ENCODE data around the gene OLFML1.
A peak's percentile ranks its signal among the peaks of the same experiment; 100 is the strongest.

The OLFML1 gene

DNA sequence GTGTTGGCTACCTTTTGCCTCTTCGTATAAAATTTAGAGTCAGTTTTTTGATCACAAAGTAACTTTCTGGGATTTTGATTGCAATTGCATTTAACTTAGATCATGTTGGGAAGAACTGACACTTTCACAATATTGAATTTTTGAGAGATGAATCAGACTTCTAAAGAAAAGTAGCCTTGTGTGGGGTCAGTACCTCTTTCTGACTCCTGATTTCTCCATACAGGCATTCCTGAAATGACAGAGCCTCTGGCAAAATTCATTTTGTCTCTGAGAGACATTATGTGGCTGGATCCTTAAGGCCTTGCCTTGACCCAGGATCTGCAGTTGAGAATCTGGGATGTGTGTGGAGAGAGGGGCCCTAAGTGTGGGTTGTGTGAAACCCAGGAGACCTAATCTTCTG, 66.3 kb downstream of the OLFML1 start:
- H3K9me3 Mint-ChIP-seq: no peaks in the 10 kb centered on the region
- no peaks in the 10 kb centered on the region for H3K27me3 Mint-ChIP-seq (ENCODE audit: low read depth)
- TF ChIP-seq, protein P1, sequence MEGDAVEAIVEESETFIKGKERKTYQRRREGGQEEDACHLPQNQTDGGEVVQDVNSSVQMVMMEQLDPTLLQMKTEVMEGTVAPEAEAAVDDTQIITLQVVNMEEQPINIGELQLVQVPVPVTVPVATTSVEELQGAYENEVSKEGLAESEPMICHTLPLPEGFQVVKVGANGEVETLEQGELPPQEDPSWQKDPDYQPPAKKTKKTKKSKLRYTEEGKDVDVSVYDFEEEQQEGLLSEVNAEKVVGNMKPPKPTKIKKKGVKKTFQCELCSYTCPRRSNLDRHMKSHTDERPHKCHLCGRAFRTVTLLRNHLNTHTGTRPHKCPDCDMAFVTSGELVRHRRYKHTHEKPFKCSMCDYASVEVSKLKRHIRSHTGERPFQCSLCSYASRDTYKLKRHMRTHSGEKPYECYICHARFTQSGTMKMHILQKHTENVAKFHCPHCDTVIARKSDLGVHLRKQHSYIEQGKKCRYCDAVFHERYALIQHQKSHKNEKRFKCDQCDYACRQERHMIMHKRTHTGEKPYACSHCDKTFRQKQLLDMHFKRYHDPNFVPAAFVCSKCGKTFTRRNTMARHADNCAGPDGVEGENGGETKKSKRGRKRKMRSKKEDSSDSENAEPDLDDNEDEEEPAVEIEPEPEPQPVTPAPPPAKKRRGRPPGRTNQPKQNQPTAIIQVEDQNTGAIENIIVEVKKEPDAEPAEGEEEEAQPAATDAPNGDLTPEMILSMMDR (IDR thresholded peaks at IDR 0.05; ENCODE audit: unreplicated experiment in 3 of 3): no peak
- H3K36me3 Mint-ChIP-seq (ENCODE audit: low read depth): peaks cover 6% of the 10 kb centered on the region
- H3K4me1 Mint-ChIP-seq: peaks cover 6% of the 10 kb centered on the region
- H3K4me3 Mint-ChIP-seq: no peak overlapping the region
- no peak overlapping the region for H3K27ac Mint-ChIP-seq

DNA sequence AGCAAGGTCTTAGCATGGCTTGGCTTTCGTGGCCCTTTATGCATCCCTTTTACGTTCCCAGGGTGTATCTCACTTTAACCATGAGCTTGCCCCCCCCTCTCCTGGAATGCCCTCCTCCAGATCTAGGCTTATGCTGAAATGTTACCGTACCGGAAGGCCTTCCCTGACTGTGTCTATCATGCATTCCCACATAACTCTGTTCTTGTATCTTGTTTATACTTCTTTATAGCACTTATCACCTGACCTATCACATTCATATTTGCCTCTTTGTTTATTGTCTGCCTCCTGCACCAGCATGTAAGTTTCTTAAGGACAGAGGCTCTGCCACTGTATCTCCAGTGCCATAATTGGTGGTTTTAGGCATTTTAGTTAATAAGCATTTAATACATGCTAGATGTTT, 67.4 kb downstream of the OLFML1 start:
- TF ChIP-seq, protein P1 (IDR thresholded peaks at IDR 0.05; ENCODE audit: unreplicated experiment in 3 of 3): no peak
- Mint-ChIP-seq H3K4me3 (no peak overlapping the region), H3K4me1 (no peaks in the 10 kb centered on the region), H3K36me3 (ENCODE audit: low read depth) (peaks cover 6% of the 10 kb centered on the region), H3K27ac (no peak overlapping the region), H3K9me3 (no peaks in the 10 kb centered on the region), H3K27me3 (ENCODE audit: low read depth) (no peaks in the 10 kb centered on the region)

DNA sequence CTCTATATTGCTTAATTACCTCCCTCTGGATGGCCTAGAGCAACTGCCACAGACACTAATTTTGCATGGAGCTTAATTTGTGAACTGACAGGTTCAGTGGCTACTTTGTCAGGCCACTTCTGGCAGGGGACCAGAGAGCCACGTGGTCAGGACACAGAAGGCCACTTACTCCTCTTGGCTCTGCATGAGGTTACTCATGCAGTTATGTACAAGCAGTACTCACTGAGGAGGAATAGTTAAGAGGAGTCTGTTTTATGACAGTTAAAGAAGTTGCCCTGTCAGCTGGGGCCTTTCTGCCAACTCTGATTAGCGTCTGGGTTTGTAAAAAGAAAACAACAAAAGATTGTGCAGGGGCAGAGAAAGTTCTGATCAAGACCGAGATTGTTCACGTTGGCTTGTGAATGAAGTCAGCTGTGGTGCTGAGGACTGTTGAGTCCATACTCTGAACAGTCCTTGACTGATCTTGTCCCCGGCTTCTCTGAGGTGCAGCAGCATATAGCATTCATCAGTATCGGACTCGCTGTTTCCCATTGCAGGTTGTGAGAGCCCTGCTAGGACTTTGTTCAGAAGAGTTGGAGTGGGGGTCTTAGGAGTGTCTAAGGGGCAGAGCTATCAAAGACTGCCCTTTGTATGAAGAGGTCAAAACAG, 69.9 kb downstream of the OLFML1 start:
- TF ChIP-seq, protein P1 (IDR thresholded peaks at IDR 0.05; ENCODE audit: unreplicated experiment in 3 of 3): no peak
- H3K4me3 Mint-ChIP-seq: no peak overlapping the region
- H3K9me3 Mint-ChIP-seq: no peaks in the 10 kb centered on the region
- H3K27ac Mint-ChIP-seq: peak overlapping the region in 1 of 3 experiments; percentile 63
- no peaks in the 10 kb centered on the region for H3K27me3 Mint-ChIP-seq (ENCODE audit: low read depth)
- H3K36me3 Mint-ChIP-seq (ENCODE audit: low read depth): peaks cover 3% of the 10 kb centered on the region
- no peaks in the 10 kb centered on the region for H3K4me1 Mint-ChIP-seq

DNA sequence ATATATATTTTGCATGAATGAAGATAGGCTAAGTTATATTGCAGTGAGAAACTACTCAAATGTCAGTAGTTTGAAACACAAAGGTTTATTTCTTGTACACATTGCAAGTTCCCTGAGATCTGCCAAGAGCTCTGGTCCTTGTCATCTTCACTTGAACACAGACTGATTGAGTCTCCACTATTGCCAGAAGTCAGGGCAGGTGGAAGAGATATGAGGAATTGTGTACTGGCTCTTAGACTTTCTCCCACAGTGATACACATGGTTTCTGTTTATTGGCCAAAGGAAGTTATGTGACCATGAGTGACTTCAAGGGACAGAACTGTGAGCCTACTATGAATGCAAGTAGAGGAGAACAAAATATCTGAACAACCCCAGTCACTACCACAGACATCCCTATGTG, 72.7 kb downstream of the OLFML1 start:
- Mint-ChIP-seq H3K9me3 (no peaks in the 10 kb centered on the region), H3K4me3 (no peak overlapping the region), H3K27ac (no peak overlapping the region), H3K27me3 (ENCODE audit: low read depth) (no peaks in the 10 kb centered on the region), H3K36me3 (ENCODE audit: low read depth) (no peaks in the 10 kb centered on the region), H3K4me1 (no peaks in the 10 kb centered on the region)
- TF ChIP-seq, protein P1 (IDR thresholded peaks at IDR 0.05; ENCODE audit: unreplicated experiment in 3 of 3): no peak

DNA sequence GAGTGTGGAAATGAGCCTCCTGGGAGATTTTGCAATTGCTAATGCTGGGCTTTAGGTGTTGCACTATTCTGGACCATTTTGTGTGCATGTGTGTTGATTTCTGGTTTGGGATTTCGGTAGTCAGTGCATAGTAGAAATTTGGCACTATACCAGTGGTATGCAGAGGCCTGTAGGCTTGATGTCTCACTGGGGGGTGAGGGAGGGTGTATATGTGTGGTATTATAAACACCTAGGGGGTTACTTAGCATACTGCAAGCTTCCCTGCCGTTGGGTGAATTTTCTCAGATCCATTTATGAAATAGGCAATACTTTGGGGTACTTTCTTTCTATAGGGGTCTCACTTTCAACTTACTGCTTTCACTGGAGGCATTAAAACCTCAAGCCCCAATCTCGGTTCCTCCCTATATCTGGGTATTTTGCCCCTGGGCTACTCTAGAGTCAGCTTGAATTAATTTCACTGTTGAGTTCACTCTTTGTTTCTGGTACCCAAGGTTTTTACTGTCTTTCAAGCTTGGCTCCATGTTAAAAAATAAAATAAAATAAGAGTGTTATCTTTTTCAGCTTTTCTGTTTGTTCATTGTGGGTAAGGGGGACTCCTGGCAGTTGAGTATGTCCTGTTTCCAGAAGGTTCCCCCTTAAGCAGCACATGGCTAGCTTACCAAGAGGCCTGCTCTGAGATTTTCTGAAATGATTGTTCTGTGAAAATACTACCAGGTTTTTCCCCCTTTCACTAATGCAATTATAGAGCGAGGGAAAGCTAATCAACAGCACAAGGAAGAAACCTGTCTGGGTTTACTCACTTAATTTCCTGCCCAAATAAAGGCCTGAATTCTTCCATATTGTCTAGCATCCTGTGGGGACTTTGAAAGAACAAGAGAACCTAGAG, 74.3 kb downstream of the OLFML1 start:
- no peak overlapping the region for H3K27ac Mint-ChIP-seq
- no peaks in the 10 kb centered on the region for H3K9me3 Mint-ChIP-seq
- no peaks in the 10 kb centered on the region for H3K27me3 Mint-ChIP-seq (ENCODE audit: low read depth)
- TF ChIP-seq, protein P1 (IDR thresholded peaks at IDR 0.05; ENCODE audit: unreplicated experiment in 3 of 3): no peak
- no peaks in the 10 kb centered on the region for H3K4me1 Mint-ChIP-seq
- no peak overlapping the region for H3K4me3 Mint-ChIP-seq
- H3K36me3 Mint-ChIP-seq (ENCODE audit: low read depth): no peaks in the 10 kb centered on the region

Data from nephron (organoid).